Activated CD4-positive, alpha-beta T cell treated with anti-CD3 and anti-CD28 coated beads, Interleukin-2, Interleukin-4, amounts not matched to agents 100 ng/mL and 50 ng/mL, durations not matched to agents 16 hours and 8 hours (primary cell): Measurements from ENCODE around the gene HOXD10.

Experiments
- DNase-seq: peaks from one replicate; pipeline ENCODE4 v3.0.0-alpha.2; 2020; ENCODE audit warnings: low spot score

The HOXD10 gene

DNA sequence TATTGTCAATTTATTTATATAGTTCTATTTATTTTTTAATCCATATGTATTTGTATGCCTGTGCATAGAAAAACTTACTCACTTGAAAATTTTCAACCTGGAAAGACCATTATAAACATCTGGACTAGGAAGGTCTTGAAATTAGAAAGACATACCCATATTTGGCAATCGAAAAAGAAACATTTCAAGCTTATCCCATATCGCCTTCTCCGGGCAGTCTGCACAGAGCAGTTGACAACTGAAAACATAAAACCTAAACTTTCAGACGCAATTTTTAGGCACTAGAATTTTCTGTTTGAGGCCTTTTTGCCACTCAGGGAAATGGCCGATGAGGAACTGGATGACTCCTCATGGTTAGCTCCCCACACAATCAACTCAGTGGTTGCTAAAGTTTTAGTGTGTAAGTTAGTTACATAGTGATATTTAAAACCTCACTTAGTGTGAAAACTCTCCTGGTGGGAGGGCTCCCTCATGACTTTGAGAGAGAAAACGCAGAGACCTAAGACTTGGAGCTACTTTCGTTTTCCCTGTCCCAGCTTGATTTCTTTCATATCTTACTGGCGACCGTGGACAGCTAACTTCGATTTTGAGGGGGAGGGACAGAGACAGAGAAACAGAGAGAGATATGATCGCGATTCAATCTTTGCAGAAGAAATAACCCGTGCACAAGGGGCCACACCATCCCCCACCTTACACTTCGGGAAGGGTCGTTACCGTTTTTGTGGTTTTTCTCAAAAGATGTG is 20.2 kb upstream of the HOXD10 start:
- no peak for DNase-seq

DNA sequence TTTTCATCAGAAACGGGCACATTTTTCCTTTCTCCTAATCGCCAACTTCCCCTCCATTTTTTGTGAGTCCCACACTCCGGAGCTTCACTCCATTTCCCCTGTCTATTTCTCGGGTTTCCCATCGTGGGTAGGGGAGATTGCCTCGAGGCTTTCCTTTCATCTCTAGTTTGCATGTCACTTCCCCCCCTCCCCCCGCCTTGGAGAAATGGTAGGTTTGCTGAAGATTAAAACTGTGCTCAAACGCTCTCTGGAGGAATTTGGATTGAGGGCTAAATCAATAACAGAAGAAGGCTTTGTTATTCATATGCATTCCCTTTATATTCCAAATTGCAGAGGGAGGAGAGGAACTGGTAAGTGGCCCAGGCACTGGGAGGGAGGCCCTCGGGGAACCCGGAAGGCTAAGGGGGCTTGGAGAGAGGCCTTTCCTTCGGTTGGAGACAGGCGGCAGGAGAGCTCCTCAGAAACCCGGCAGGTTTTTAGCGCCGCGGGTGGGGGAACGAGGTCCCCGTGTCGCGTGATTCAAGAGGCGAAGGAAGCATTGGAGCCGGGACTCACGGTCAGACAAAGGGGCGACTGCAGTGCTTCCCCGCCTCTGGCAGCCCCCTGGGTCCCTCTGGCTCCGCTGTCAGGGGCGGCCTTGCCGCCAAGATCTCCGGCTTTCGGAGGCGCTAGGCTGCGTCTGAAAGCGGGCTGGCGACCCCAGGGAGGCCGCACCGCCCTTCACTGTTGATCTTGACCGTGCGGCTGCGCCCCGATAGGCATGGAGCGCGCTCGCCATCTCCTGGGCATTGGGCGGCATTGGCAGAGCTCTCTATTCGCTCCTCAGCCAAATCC is 19.4 kb upstream of the HOXD10 start:
- DNase-seq: peak; percentile 55

DNA sequence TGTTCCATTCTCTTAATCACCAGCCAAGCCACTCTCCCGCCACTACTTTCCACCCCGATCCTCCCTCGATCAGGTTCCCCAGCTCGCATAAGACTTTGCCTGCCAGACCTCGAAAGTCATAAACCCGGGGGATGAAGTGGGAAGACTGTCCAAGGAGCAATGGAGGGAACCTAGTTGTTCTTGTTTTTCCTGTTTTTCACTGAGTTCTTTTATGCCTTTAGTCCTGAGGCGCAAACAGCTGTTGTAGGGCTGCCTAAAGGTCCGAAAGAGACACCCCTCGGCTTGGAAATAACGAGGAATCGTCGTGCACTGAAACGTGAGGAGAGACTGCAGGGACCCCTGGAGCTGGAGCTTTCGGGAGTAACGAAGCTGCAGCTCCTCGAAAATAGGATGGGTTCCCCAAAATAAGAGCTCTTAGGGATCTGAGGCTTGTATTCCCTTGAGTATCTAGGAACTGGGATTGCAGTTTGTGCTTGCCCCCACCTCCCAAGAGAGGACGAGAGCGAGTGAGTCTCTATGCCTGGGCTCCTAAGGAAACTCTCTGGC is 18.7 kb upstream of the HOXD10 start:
- DNase-seq: no peak

DNA sequence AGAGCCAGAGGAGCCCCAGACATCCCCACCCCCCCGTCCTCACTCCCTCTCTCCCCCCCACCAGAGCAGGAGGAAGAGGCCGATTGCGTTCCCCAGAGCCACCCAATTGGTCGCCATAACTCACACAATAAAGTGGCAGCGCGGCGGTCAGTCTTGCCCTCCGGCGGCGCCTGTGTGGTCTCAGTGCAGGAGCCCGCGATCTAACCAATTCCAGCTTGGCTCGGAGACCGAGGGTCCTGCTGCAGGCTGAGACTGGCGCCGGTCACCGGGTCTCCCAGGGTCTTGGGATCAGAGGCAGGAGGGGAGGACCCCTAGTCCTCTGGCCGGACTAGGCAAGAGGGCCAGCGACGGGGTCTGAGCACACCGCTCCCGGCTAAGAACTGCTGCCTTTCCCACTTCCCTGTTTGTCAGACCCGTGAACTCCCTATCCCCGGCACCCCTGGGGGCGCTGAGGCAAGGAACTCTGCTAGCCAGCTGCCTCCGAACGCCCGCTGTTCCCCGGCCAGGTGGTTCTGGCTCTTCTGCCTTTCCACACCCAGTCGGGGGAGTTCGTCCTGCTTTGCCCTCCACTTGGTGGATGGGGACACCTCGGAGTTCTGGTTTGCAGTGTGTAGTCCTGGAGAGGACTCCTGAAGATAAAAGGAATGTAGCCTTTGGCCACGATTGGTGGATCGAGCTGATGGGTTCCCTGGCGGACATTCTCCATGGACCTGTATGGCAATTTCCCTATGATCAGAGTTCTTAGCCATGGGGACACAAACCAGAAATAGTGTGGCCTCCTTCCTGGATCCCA is 18.0 kb upstream of the HOXD10 start:
- DNase-seq: no peak

DNA sequence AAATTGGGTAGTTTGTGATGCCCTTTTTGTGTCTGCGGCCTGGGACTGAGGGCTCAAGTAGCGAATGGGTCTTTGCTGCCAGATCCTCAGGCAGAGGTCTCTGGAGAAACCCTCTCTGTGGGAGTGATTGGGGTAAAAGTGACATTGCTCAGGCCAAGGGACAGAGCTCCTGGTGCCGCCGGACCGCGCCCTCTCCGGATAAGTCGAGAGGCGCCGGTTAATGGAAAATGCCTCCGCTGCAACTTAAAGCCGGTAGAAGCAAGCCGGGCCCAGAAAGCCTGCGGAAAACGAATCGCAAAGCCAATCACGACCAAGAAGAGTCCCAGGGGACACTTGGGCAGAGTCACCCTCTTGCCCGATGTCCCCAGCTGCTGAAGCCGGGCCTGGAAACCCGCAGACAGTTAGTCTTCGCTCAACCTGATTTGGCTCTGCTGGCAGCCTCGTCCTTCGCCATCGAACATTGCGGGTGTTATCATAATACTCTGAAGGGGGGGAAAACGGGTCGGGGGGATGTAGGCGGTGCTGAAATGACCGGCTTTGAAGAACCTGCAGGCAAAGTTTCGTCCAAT is 17.3 kb upstream of the HOXD10 start:
- no peak for DNase-seq

DNA sequence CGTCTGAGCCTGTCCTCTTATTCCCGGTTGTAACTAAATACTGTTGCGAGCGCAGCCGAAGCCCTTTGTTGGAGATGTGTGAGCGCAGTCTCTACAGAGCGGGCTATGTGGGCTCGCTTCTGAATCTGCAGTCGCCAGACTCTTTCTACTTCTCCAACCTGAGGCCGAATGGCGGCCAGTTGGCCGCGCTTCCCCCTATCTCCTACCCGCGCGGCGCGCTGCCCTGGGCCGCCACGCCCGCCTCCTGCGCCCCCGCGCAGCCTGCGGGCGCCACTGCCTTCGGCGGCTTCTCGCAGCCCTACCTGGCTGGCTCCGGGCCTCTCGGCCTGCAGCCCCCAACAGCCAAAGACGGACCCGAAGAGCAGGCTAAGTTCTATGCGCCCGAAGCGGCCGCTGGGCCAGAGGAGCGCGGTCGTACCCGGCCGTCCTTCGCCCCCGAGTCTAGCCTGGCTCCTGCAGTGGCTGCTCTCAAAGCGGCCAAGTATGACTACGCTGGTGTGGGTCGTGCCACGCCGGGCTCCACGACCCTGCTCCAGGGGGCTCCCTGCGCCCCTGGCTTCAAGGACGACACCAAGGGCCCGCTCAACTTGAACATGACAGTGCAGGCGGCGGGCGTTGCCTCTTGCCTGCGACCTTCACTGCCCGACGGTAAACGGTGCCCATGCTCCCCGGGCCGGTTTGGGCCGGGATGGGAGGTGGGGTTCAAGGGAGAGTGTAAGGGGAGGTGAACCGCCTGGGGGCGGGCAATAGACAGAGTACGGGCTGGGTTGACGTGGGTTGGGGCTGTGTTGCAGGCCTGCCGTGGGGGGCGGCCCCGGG is 16.6 kb upstream of the HOXD10 start, which contains the start of gene HOXD12:
Gene HOXD12, plus strand, starts transcription at position 68 of the 819 bp plus-strand sequence. Its CDS starts 7 bp downstream, at position 75.
- DNase-seq: no peak

DNA sequence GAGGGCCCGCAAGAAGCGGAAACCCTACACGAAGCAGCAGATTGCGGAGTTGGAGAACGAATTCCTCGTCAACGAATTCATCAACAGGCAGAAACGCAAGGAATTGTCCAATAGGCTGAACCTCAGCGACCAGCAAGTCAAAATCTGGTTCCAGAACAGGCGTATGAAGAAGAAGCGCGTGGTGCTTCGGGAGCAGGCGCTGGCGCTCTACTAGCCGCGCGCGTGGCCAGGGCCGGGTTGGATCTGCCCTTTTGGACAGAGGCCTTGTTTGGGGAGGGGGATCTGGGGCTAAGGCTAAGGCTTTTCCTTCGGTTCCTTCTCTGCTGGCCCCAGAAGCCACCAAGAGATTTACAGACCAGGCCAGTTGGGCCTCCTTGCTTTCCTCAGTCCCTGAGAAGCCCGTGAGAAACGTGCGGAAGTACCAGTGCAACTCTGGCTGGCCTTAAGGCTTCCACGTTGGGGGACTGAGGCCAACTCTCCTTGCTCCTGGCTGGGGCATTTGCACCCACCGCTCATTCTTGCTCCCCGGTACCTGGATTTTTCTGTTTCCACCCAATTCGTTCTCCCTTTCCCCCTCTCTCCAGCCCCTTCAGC is 15.9 kb upstream of the HOXD10 start:
- DNase-seq: no peak

DNA sequence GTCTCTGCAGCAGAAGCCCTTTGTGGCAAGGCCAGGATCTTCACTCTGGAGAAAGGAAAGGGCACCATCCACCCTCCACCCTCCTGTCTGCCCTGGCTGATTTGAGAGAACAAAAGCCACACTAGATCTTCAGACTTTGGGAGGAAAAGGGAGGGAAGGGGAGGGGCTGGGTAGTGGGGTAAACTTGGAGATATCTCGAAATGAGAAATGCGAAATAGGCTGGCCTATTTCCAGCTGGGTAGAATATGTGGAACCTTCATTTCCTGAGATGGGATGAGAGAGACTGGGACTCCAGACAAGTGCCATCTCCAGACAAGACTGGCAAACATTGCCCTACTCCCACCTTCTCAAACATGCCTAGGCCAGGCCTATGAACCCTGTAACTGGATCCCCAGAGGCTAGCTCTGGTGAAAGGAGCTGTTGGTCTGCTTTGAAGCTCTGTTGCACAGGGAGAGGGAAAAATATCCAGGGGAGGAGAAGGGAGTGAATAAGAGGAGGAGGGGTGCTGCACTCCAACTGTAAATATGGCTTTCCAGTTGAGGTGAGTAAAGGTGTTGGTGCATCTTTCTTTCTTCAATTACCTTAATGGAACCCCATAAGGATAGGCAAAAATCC is 15.3 kb upstream of the HOXD10 start:
- DNase-seq: no peak

DNA sequence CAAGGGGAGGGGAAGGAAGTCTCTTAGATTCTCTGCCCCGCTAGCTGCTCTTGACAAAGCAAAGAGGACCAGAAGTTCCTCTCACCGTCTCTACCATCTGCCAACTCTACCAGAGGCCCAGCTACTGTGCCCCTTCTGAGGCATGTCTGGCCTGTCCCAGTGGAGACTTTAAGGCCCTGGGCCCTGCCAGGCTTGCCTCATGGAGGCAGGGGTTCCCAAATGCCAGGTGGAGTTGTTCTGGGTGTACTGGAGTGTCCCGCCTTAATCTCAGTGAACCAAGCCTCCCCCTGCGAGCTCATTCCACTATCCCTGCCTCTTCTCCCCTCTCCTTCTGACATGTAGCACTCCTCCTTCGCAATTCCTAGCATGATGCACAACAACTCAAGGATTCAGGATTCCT is 14.7 kb upstream of the HOXD10 start:
- DNase-seq: no peak

DNA sequence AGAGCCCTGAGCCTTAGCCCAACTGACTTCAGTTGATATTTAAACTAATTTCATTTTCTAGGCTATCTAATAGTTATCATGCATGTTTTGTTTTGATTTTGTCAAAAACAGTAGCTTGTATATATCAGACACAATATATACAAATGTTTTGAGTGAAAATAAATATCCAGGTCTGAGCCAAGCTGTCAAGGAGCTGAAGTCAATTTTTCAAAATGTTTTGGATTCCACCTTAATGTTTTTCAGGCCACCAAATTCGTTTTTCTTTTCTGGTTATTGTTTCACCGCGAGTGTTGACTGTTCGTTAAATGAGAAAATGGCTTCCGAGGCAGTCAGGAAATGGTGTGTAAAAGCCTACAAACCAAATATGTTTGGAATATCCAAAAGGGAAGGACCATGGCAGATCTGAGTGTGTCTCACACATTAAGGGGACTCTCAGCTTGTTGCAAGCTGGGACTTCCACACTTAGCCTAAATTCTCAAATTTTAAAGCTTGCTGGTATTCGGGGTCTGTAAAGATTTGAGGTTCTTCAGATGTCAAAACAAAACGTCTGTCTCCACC is 14.2 kb upstream of the HOXD10 start:
- DNase-seq: no peak

DNA sequence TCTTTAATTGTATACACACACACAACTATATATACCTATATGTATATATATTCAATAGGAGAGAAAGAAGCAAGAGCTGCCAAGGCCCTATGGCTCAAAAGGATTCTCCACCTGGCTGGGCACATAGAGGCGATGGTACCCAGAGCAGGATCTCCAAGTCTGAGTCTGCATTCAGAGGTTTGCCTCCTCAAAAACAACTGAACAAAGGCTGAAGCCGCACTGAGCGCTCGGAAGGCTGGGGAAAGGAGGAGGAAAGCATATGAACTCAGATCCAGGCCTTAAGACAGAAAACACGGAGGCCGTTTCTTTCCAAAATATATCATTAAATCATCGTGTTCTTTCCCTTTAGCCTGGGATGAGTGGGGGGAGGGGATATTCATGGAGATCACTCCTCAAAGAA is 13.4 kb upstream of the HOXD10 start:
- no peak for DNase-seq

DNA sequence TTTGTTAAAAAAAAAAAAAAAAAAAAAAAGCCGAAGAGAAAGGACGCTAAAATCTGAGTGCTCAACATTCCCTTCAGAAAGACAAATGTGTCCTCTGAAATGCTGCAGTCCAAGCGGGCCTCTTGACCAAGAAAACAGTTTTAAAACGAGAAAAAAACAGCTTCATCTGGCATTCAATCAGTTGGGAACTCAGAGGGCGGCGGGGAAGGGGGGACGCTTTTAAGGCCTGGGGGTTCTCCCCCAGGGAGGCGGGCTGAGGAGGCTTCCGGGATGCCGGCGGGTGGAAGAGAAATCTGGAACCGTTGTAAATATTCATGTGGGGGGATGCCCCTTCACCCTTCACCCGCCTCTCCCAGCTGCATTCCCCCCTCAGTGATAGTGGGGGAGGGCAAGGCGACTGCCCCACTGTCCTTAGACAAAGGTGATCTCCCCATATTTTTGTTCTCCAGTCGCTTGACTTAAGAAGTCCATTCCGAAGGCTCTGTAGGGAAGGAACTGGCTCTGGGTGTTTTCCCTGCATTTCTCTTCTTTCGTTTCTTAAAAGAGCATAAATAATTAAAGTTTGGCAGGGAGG is 12.7 kb upstream of the HOXD10 start:
- DNase-seq: no peak

DNA sequence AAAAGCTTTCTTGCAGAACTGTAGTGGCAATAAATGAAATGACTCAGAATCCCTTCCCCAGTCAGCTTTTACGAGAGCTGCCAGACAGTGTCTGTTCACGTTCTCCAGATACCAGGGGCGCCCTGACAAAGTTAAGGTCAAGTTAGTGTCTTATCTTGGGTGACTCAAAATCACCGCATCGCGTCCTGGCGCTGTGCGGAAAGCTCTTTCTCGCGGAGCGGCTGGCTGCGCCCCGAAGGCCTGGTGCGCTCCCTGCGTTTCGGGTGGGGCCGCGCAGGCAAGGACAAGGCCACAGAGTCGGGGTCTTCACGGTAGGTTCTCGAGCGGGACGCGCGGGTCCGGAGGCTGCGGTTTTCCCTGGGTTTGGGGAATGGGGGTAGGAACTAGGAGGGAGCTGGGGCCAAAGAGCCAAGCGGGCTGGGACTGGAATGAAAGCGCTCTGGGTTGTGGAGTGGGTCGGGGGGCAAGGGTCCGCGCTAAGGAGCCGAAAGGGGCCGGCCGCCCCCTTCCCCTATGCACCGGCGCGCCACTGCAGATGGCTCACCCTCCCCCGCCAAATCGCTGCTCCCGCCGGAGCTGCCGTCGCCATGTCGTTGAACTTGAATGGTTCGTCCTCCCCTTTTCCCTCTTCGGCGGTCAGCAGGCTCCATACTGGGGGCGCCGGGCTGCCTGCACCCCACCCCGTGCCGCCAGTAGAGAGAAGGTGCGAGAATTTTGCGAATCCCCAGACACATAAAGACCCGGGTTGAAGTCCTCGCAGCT is 12.1 kb upstream of the HOXD10 start:
- DNase-seq: no peak

DNA sequence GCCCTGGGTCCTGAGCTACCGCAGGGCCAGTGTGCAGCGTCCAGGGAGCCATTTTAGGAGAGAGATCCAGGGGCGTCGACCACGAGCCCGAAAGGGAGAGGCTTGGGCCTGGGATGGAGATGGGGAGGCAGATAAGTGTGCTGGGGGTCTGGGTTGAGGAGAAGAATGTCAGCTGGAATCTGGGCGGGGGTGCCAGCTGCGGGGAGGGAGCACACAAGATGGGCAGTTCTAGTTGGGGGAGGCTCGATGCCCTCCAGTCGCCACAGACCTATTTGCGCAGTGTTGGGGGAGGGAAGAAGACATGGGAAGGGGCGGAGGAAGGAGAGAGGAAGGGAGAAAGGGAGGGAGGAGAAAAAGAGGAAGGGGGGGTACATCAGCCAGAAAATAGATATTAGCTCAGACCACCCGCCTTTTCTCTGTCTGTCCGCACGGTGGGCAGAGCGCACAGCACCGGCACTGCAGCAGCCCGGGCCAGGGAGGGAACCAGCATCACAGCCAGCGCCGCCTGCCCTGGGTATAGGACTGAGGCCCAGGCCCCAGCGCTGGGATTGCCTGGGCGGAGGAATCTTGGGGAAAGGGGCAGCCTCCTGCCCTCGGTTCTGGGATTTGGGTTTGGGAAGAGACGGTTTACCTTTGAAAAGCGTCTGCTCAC is 11.4 kb upstream of the HOXD10 start:
- no peak for DNase-seq

DNA sequence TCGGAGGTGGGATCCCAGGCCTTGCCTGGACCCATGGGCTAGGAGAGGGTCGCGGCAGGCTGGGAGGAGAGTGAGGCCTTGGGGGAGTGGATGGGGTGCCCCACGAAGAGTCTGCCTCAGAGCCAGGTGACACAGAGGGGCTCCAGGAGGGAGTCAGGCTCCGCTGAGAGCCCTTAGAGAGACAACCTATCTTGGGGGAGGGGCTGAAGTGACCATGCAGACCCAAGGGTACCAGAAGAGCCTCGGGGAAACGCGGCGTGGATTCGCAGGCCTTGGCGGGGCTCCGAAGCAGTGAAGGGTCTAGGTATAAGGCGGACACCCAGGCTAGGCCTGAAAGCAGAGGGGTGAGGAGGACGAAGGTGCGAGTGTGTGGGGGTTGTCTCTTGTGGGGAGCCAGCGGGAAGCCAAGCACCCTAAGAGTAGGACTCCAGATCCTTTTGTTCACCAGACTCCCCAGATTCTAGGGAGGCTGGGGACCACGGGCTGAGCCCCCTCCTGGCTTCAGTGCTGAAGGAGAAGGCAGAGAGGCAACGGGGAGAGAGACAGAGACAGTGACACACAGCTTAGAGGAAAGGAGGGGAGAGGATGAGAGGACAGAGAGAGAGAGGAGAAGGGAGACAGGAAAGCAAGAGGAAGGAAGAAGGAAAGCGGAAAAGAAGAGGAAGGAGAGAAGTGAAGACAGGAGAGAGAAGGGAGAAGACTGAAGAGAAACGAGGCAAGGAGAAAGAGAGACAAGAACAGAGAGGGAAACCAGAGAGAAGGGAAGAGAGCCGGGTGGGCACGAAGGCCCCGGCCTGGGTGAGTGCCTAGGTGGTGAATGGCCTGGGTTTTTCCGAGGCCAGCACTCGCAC is 10.6 kb upstream of the HOXD10 start:
- no peak for DNase-seq

DNA sequence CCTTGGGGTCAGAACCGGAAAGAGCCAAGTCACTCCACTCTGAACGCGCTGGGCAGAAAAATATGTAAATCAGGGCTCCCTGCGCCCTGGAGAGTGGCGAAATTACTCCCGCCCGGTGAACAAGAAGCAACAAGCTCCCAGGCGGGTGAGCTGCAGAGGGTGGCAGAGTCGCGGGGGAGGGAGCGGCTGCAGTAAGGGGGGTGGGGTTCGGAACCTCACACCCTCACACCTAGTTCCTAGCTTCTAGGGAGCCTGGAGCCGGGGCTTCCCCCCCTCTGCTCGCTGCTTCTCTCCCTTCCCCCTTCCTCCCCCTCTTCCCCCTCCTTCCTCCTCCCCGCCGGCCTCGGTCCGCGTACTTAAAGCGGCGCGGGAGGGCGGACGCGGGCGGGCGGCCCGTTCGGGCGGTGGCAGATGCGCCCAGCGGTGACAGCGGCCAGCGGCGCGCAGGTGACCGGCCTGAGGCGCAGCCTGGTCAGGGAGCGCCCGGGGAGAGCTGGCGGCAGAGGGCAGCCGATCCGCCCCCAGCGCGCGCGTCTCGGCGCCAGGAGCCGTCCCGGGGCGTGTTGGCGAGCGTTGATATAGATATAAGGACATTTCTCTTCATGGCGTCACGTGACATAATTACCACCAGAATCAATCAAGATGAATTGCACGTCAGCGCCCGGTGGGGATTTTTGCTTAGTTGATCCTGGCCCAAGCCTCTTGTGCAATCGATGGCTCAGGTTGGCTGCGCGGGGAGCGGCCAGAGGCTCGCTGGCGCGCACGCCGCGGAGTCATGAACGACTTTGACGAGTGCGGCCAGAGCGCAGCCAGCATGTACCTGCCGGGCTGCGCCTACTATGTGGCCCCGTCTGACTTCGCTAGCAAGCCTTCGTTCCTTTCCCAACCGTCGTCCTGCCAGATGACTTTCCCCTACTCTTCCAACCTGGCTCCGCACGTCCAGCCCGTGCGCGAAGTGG is 9.7 kb upstream of the HOXD10 start, which contains the start of gene HOXD11:
Gene HOXD11, plus strand, starts transcription at position 700 of the 959 bp plus-strand sequence. Its CDS starts 76 bp downstream, at position 776.
- no peak for DNase-seq
